Measurements from ENCODE around the gene ISLR.

- TF ChIP-seq POLR2A (IDR thresholded peaks at IDR 0.05; ENCODE audit: extremely low read depth, insufficient read length), result no peak
- no peak for TF ChIP-seq CTCF (IDR thresholded peaks at IDR 0.05; ENCODE audit: low read depth, low read length)
- TF ChIP-seq MAX (IDR thresholded peaks at IDR 0.05; ENCODE audit: low read depth, low read length), result no peak
These were observed 25.8 kb downstream of the ISLR start for GRCh38 chr15:74199297-74199652.

All from NB4 (cell line).